HepG2 (cell line): Measurements from ENCODE around the gene PRELID1. TPM values are rescaled to one million over a fixed set of nuclear protein-coding genes. Genes with fewer than 3 reads are reported as not detected.

Experiments used
- ATAC-seq: fragments of 200-7000 bp; cut with Tn5 transposase; 3 replicates; pipeline ENCODE4 v1.9.1; 2020; ENCODE audit warnings: mild to moderate bottlenecking, moderate library complexity
- BruUV-seq: library from RNA; stranded (reverse); fragments of 400-500 nt; replicated peaks from 2 replicates; lab custom pipeline; 2021; lab: Mats Ljungman, UMichigan
- CTCF ChIA-PET: fragments of 300-600 bp; formaldehyde crosslinking; extraction: SDS; loops from one replicate; lab custom pipeline; 2021; ENCODE audit warnings: low total read pairs, inconsistent platforms, low intra/inter-chr PET ratio; lab: Yijun Ruan, JAX
- POLR2A ChIA-PET: fragments of 350-600 bp; sonication (Branson Sonifier 250); formaldehyde crosslinking; loops from one replicate; lab custom pipeline; 2020; ENCODE audit warnings: antibody characterized with exemption, inconsistent platforms; lab: Yijun Ruan, JAX
- DNase-seq: peaks from one replicate; pipeline ENCODE4 v3.0.0-alpha.2; 2015; ENCODE audit warnings: low spot score
- FAIRE-seq: peaks from 3 replicates; lab custom pipeline; 2011; peaks lifted over from hg19 to GRCh38; lab: Jason Lieb, UNC
- H2AFZ ChIP-seq: one replicate; pipeline ENCODE4 v1.6.1; 2011; ENCODE audit warnings: low read length, inconsistent platforms
- H3K27ac ChIP-seq: fragments of 300-600 bp; 3 replicates; pipeline ENCODE4 v1.8.0; 2011; ENCODE audit warnings: mixed run types, mild to moderate bottlenecking, mixed read lengths, low read length, inconsistent platforms; ENCODE audit not compliant: insufficient read depth; ENCODE audit errors: extremely low read length
- H3K27me3 ChIP-seq, 2 experiments: fragments of 200-600 bp in 1 of 2; 2 replicates in 1 of 2; 3 replicates in 1 of 2; pipeline versions ENCODE4 v1.6.0 to v1.8.0; 2011; ENCODE audit warnings: low read length in 2 of 2, mild to moderate bottlenecking in 2 of 2, moderate library complexity in 2 of 2, inconsistent platforms in 1 of 2; ENCODE audit not compliant: insufficient read depth in 2 of 2, control insufficient read depth in 1 of 2
- H3K36me3 ChIP-seq, 2 experiments: fragments of 200-600 bp in 1 of 2; replicated peaks in 1 of 2; 2 replicates in 1 of 2; 3 replicates in 1 of 2; pipeline versions ENCODE4 v1.5.1 to v1.8.0; 2011; ENCODE audit warnings: low read length in 2 of 2, inconsistent platforms in 1 of 2; ENCODE audit not compliant: insufficient read depth in 2 of 2, control insufficient read depth in 1 of 2
- H3K4me1 ChIP-seq: 2 replicates; pipeline ENCODE4 v1.5.1; 2012; ENCODE audit warnings: low read length, inconsistent platforms; ENCODE audit not compliant: insufficient read depth
- H3K4me2 ChIP-seq: 2 replicates; pipeline ENCODE4 v1.6.0; 2011; ENCODE audit warnings: low read depth, low read length, inconsistent platforms
- H3K4me3 ChIP-seq, 3 experiments: fragments of 200-600 bp in 1 of 3; sonication (generic), shearing (Covaris generic) in 1 of 3; replicated peaks in 1 of 3; 2 replicates each; pipeline ENCODE4 v1.5.1; 2011 to 2016; ENCODE audit warnings: low read length in 3 of 3, inconsistent platforms in 2 of 3, low read depth in 2 of 3, mild to moderate bottlenecking in 2 of 3, control low read depth in 1 of 3, mixed read lengths in 1 of 3; ENCODE audit not compliant: insufficient read depth in 1 of 3
- H3K79me2 ChIP-seq: one replicate; pipeline ENCODE4 v1.6.1; 2011; ENCODE audit warnings: low read length, inconsistent platforms; ENCODE audit not compliant: insufficient read depth
- H3K9ac ChIP-seq: 2 replicates; pipeline ENCODE4 v1.6.0; 2011; ENCODE audit warnings: mild to moderate bottlenecking, low read depth, low read length, inconsistent platforms; ENCODE audit not compliant: insufficient read depth
- H3K9me3 ChIP-seq: 2 replicates; pipeline ENCODE4 v1.5.1; 2012; ENCODE audit warnings: mild to moderate bottlenecking, low read length
- H4K20me1 ChIP-seq: 2 replicates; pipeline ENCODE4 v1.6.0; 2011; ENCODE audit warnings: inconsistent platforms, mild to moderate bottlenecking, low read length, moderate library complexity; ENCODE audit not compliant: insufficient read depth
- BATF2 ChIP-seq: sonication (generic); formaldehyde crosslinking; IDR thresholded peaks from 2 replicates; pipeline ENCODE4 v1.8.0; 2022; ENCODE audit warnings: mild to moderate bottlenecking, missing genetic modification reagents, moderate library complexity
- FOSL2 ChIP-seq: sonication (generic); formaldehyde crosslinking; IDR thresholded peaks from 2 replicates; pipeline ENCODE4 v1.4.0; 2020; ENCODE audit warnings: missing genetic modification reagents
- GATAD1 ChIP-seq: IDR thresholded peaks from 2 replicates; pipeline ENCODE4 v1.6.1; 2016; ENCODE audit warnings: missing genetic modification reagents, missing compliant biosample characterization
- HNRNPLL ChIP-seq: fragments of 200-400 bp; formaldehyde crosslinking; IDR thresholded peaks from 2 replicates; pipeline ENCODE4 v1.6.1; 2017; ENCODE audit warnings: mild to moderate bottlenecking, low read depth, low read length; ENCODE audit not compliant: poor library complexity, severe bottlenecking
- POLR2G ChIP-seq: fragments of 200-400 bp; formaldehyde crosslinking; IDR thresholded peaks from 2 replicates; pipeline ENCODE4 v1.6.1; 2018; ENCODE audit warnings: mild to moderate bottlenecking, low read depth, low read length, moderate library complexity
- ZBTB44 ChIP-seq: sonication (generic); formaldehyde crosslinking; IDR thresholded peaks from 2 replicates; pipeline ENCODE4 v1.4.0; 2020; ENCODE audit warnings: missing genetic modification reagents
- ZFP91 ChIP-seq: sonication (generic); formaldehyde crosslinking; IDR thresholded peaks from 2 replicates; pipeline ENCODE4 v1.9.0; 2022; ENCODE audit warnings: missing genetic modification reagents, mild to moderate bottlenecking, borderline replicate concordance
- WGBS: methylation state at CpG from one replicate; pipeline ENCODE4 v1.1.6; 2017; ENCODE audit warnings: low lambda C conversion rate; 5-methylcytosine and 5-hydroxymethylcytosine counted together
- in situ Hi-C: cut with HindIII; loops from 2 replicates; pipeline ENCODE4 v1.10.0; 2017; ENCODE audit warnings: low pct_unique_long_range_greater_than_20kb; ENCODE audit not compliant: extremely low pct_ligation_motif_present
- intact Hi-C: fragments of 100-400 bp; cut with micrococcal nuclease; formaldehyde crosslinking; loops from one replicate; pipeline ENCODE4 v1.10.0; 2022; ENCODE audit not compliant: unreplicated experiment
- polyA plus RNA-seq, 8 experiments: library from polyadenylated mRNA; depleted of rRNA in 3 of 8; stranded (reverse) in 7 of 8; unstranded in 1 of 8; fragments of >200 nt; fragmentation: Illumina TruSeq in 4 of 8; extraction: Trizol in 4 of 8; gene quantifications; 2 replicates each; pipeline versions ENCODE4 v1.2.1 to v1.2.3, GENCODE V29; 2011 to 2016; ENCODE audit warnings: low read depth in 4 of 8, missing spikeins in 1 of 8, mixed read lengths in 1 of 8; ENCODE audit not compliant: insufficient read depth in 1 of 8
- total RNA-seq, 5 experiments: library from RNA; depleted of rRNA; stranded (reverse); fragments of >200 nt; fragmentation: Illumina TruSeq; extraction: Trizol; gene quantifications; 2 replicates each; pipeline ENCODE4 v1.2.3, GENCODE V29; 2016; ENCODE audit warnings: low read depth in 1 of 5

Gene PRELID1
- total and polyA plus RNA-seq, 2 of the 13 experiments (the other 11 are each of a cell fraction or from before 2014, with no cell fraction given) = 250 to 271 TPM

- CTCF ChIA-PET = no interaction called here
- Histone ChIP-seq H3K27ac (peak overlapping the region; percentile 95), H3K36me3 (peaks cover 4 to 17% of the 10 kb centered on the region in 2 experiments; a peak in 4 of 5 replicates)
- TF ChIP-seq ZBTB44 (CRISPR knock-in tag) (no peak), POLR2G (no peak), HNRNPLL (no peak), BATF2 (CRISPR knock-in tag) (0 out of 2 replicates have a peak, but pooled peaks have one; percentile 9), ZFP91 (CRISPR knock-in tag) (no peak), FOSL2 (CRISPR knock-in tag) (no peak), GATAD1 (no peak)
- TF ChIP-seq, all 625 proteins: peak for 1
- Histone ChIP-seq H3K9me3 (no peaks in the 10 kb centered on the region), H4K20me1 (peaks cover 5% of the 10 kb centered on the region; the same call in 1 of the 2 replicates), H3K9ac (peak overlapping the region; percentile 84), H3K27me3 (no peaks in the 10 kb centered on the region), H3K4me3 (peak overlapping the region; percentile 63 to 79 (median 75)), H3K4me1 (peaks cover 51% of the 10 kb centered on the region), H3K79me2 (peaks cover 4% of the 10 kb centered on the region), H3K4me2 (peak overlapping the region; percentile 89), H2AFZ (no peak overlapping the region)
- no peak for DNase-seq
- no peak for FAIRE-seq
- no TSS peak for BruUV-seq
- intact Hi-C loops = loop anchor here (5.0 kb wide), 1 partner anchor 186 kb away; the partner anchor contains the start of gene PDLIM7
- in situ Hi-C loops = loop anchor here (5.0 kb wide), 2 partner anchors 51 to 136 kb away; partner anchors contain the start of gene PRR7
- 0% methylated on average over 1 of the region's 23 CpGs for WGBS
- peak; percentile 33 for ATAC-seq
- POLR2A ChIA-PET = interaction anchor here (1.8 to 4.0 kb wide), 3 partner anchors 60 to 224 kb away, joined by 5 to 30 read pairs (median 7); partner anchors contain the start of gene FGFR4
These were observed 7.8 kb downstream of the PRELID1 start for GRCh38 chr5:177311392-177311722.
